T-helper 17 cell (primary cell): ENCODE data around the gene PLRG1. TPM values are rescaled to one million over a fixed set of nuclear protein-coding genes. Genes with fewer than 3 reads are reported as not detected.

ENCODE experiments used
- ATAC-seq: fragments of 150-1000 bp; cut with Tn5 transposase; 2 replicates; pipeline ENCODE4 v1.10.0; 2021; ENCODE audit warnings: mild to moderate bottlenecking, moderate library complexity
- DNase-seq, 3 donors: peaks; one replicate each; pipeline versions ENCODE4 v3.0.0 to v3.0.0-alpha.2; 2020 to 2021
- H3K9me3 ChIP-seq: one replicate; pipeline ENCODE4 v1.7.0; 2013; ENCODE audit warnings: low read length, mild to moderate bottlenecking; ENCODE audit not compliant: control insufficient read depth, poor library complexity, severe bottlenecking
- H3K27ac Mint-ChIP-seq: one replicate; pipeline ENCODE4 v1.8.0; 2022; ENCODE audit warnings: mild to moderate bottlenecking, moderate library complexity, mixed read lengths
- H3K27me3 Mint-ChIP-seq: one replicate; pipeline ENCODE4 v1.8.0; 2022; ENCODE audit warnings: mixed read lengths
- H3K36me3 Mint-ChIP-seq: one replicate; pipeline ENCODE4 v1.8.0; 2022; ENCODE audit warnings: low read depth, mixed read lengths
- H3K4me1 Mint-ChIP-seq: one replicate; pipeline ENCODE4 v1.8.0; 2022; ENCODE audit warnings: mild to moderate bottlenecking, mixed read lengths
- H3K4me3 Mint-ChIP-seq: one replicate; pipeline ENCODE4 v1.8.0; 2022; ENCODE audit warnings: mild to moderate bottlenecking, moderate library complexity, mixed read lengths
- total RNA-seq, 4 donors: library from RNA in 2 of 4; stranded (reverse) in 2 of 4; gene quantifications; one replicate each; pipeline ENCODE4 v1.2.3 and lab custom pipeline; 2022 to 2026

The PLRG1 gene
- total RNA-seq, 2 donors from 2014 or later: 42.5 to 49.7 TPM

GRCh38 chr4:154585369-154586018 is 35.3 kb upstream of the PLRG1 start:
- ATAC-seq: no peak
- no peak overlapping the region for H3K4me3 Mint-ChIP-seq

GRCh38 chr4:154584259-154584658 is 34.1 kb upstream of the PLRG1 start:
- H3K27me3 Mint-ChIP-seq: peaks cover 30% of the 10 kb centered on the region
- H3K4me3 Mint-ChIP-seq: no peak overlapping the region
- no peak overlapping the region for H3K27ac Mint-ChIP-seq
- peaks cover 2% of the 10 kb centered on the region for H3K36me3 Mint-ChIP-seq
- DNase-seq: no peak
- no peak for ATAC-seq
- peaks cover 2% of the 10 kb centered on the region for H3K4me1 Mint-ChIP-seq
- H3K9me3 ChIP-seq: no peaks in the 10 kb centered on the region

More at GRCh38 chr4:154585369-154586018, 35.3 kb upstream of the PLRG1 start:
- no peak for DNase-seq
- peaks cover 4% of the 10 kb centered on the region for H3K4me1 Mint-ChIP-seq
- H3K9me3 ChIP-seq: no peaks in the 10 kb centered on the region
- peaks cover 37% of the 10 kb centered on the region for H3K27me3 Mint-ChIP-seq
- peaks cover 5% of the 10 kb centered on the region for H3K36me3 Mint-ChIP-seq
- H3K27ac Mint-ChIP-seq: no peak overlapping the region

GRCh38 chr4:154583677-154584076 is 33.5 kb upstream of the PLRG1 start:
- H3K4me1 Mint-ChIP-seq: peaks cover 2% of the 10 kb centered on the region
- peaks cover 2% of the 10 kb centered on the region for H3K36me3 Mint-ChIP-seq
- no peaks in the 10 kb centered on the region for H3K9me3 ChIP-seq
- H3K27me3 Mint-ChIP-seq: peaks cover 29% of the 10 kb centered on the region
- ATAC-seq: no peak
- H3K4me3 Mint-ChIP-seq: no peak overlapping the region
- no peak overlapping the region for H3K27ac Mint-ChIP-seq
- no peak for DNase-seq

- ATAC-seq (no peak), DNase-seq (no peak)
- Mint-ChIP-seq H3K4me1 (peaks cover 2% of the 10 kb centered on the region), H3K27ac (no peak overlapping the region), H3K4me3 (no peak overlapping the region), H3K27me3 (peaks cover 29% of the 10 kb centered on the region), H3K36me3 (peaks cover 2% of the 10 kb centered on the region)
- no peaks in the 10 kb centered on the region for H3K9me3 ChIP-seq
These were observed 33.0 kb upstream of the PLRG1 start for GRCh38 chr4:154583230-154583629.

GRCh38 chr4:154582723-154583122 is 32.5 kb upstream of the PLRG1 start:
- Mint-ChIP-seq H3K27me3 (peaks cover 30% of the 10 kb centered on the region), H3K4me1 (peaks cover 2% of the 10 kb centered on the region), H3K36me3 (peaks cover 2% of the 10 kb centered on the region), H3K27ac (no peak overlapping the region), H3K4me3 (no peak overlapping the region)
- ATAC-seq (no peak), DNase-seq (no peak)
- H3K9me3 ChIP-seq: no peaks in the 10 kb centered on the region

- DNase-seq: no peak
- no peak for ATAC-seq
- Mint-ChIP-seq H3K4me1 (no peaks in the 10 kb centered on the region), H3K36me3 (peaks cover 2% of the 10 kb centered on the region), H3K27me3 (peaks cover 27% of the 10 kb centered on the region), H3K4me3 (no peak overlapping the region), H3K27ac (no peak overlapping the region)
- H3K9me3 ChIP-seq: no peaks in the 10 kb centered on the region
These were observed 29.7 kb upstream of the PLRG1 start for GRCh38 chr4:154579927-154580326.

GRCh38 chr4:154578919-154579318 is 28.7 kb upstream of the PLRG1 start:
- ATAC-seq (no peak), DNase-seq (no peak)
- no peak overlapping the region for H3K27ac Mint-ChIP-seq
- H3K4me3 Mint-ChIP-seq: no peak overlapping the region
- peaks cover 2% of the 10 kb centered on the region for H3K36me3 Mint-ChIP-seq
- peaks cover 28% of the 10 kb centered on the region for H3K27me3 Mint-ChIP-seq
- no peaks in the 10 kb centered on the region for H3K9me3 ChIP-seq
- H3K4me1 Mint-ChIP-seq: no peaks in the 10 kb centered on the region

GRCh38 chr4:154577324-154577723 is 27.1 kb upstream of the PLRG1 start:
- H3K4me1 Mint-ChIP-seq: no peaks in the 10 kb centered on the region

GRCh38 chr4:154574311-154574710 is 24.1 kb upstream of the PLRG1 start:
- Mint-ChIP-seq H3K27me3 (peaks cover 25% of the 10 kb centered on the region), H3K27ac (no peak overlapping the region), H3K36me3 (no peaks in the 10 kb centered on the region), H3K4me1 (no peaks in the 10 kb centered on the region), H3K4me3 (no peak overlapping the region)
- ATAC-seq (no peak), DNase-seq (no peak)
- H3K9me3 ChIP-seq: no peaks in the 10 kb centered on the region

More at GRCh38 chr4:154577324-154577723, 27.1 kb upstream of the PLRG1 start:
- H3K9me3 ChIP-seq: no peaks in the 10 kb centered on the region
- Mint-ChIP-seq H3K27ac (no peak overlapping the region), H3K27me3 (peaks cover 28% of the 10 kb centered on the region), H3K4me3 (no peak overlapping the region), H3K36me3 (peaks cover 2% of the 10 kb centered on the region)
- DNase-seq (no peak), ATAC-seq (no peak)

- Mint-ChIP-seq H3K36me3 (no peaks in the 10 kb centered on the region), H3K27me3 (peaks cover 25% of the 10 kb centered on the region), H3K4me3 (no peak overlapping the region), H3K27ac (no peak overlapping the region), H3K4me1 (no peaks in the 10 kb centered on the region)
- H3K9me3 ChIP-seq: no peaks in the 10 kb centered on the region
- ATAC-seq (no peak), DNase-seq (no peak)
These were observed 23.1 kb upstream of the PLRG1 start for GRCh38 chr4:154573190-154573870.

- Mint-ChIP-seq H3K36me3 (no peaks in the 10 kb centered on the region), H3K27ac (no peak overlapping the region), H3K27me3 (peaks cover 6% of the 10 kb centered on the region), H3K4me3 (no peak overlapping the region), H3K4me1 (no peaks in the 10 kb centered on the region)
- DNase-seq: no peak
- no peaks in the 10 kb centered on the region for H3K9me3 ChIP-seq
- no peak for ATAC-seq
These were observed 19.4 kb upstream of the PLRG1 start for GRCh38 chr4:154569584-154569983.

- ATAC-seq: no peak
- no peaks in the 10 kb centered on the region for H3K4me1 Mint-ChIP-seq
- no peak overlapping the region for H3K27ac Mint-ChIP-seq
These were observed 18.8 kb upstream of the PLRG1 start for GRCh38 chr4:154569028-154569427.

GRCh38 chr4:154566639-154567204 is 16.5 kb upstream of the PLRG1 start:
- ATAC-seq: no peak

More at GRCh38 chr4:154569028-154569427, 18.8 kb upstream of the PLRG1 start:
- peaks cover 6% of the 10 kb centered on the region for H3K27me3 Mint-ChIP-seq
- DNase-seq: no peak
- no peaks in the 10 kb centered on the region for H3K9me3 ChIP-seq
- no peak overlapping the region for H3K4me3 Mint-ChIP-seq
- H3K36me3 Mint-ChIP-seq: no peaks in the 10 kb centered on the region

More at GRCh38 chr4:154566639-154567204, 16.5 kb upstream of the PLRG1 start:
- Mint-ChIP-seq H3K4me1 (no peaks in the 10 kb centered on the region), H3K27ac (no peak overlapping the region), H3K27me3 (peaks cover 6% of the 10 kb centered on the region), H3K4me3 (no peak overlapping the region), H3K36me3 (no peaks in the 10 kb centered on the region)
- DNase-seq: no peak
- no peaks in the 10 kb centered on the region for H3K9me3 ChIP-seq
